Fibroblast of skin of right biceps (primary cell): ENCODE measurements around the gene GAS5.

Experiments used
- DNase-seq: peaks from one replicate; pipeline ENCODE4 v3.0.0-alpha.2; 2013

Gene GAS5

GRCh38 chr1:173823781-173824314, 43.9 kb downstream of the GAS5 start:
- no peak for DNase-seq

GRCh38 chr1:173821680-173822079, 46.1 kb downstream of the GAS5 start:
- DNase-seq, result no peak

DNA sequence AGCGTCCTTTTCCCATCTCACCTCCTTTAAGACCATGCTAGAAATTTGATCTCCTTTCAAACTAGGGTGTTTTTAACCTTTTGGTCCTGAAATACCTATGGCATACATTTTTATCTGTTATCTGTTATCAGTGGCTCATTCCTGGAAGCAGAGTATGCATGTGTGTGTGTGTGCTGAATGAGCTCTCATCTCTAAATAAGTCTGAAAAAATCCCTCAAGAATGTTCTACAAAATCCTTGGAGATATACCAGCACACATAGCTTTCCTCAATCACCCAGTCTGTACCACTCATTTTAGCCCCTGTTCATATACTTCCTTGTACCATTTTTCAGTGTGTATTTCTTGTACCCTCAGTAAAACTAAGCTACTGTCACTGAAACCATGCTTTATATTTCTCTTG, 49.3 kb downstream of the GAS5 start:
- DNase-seq, result no peak
